Measurements from ENCODE around the gene LIPK. TPM values are rescaled to one million over a fixed set of nuclear protein-coding genes. Genes with fewer than 3 reads are reported as not detected.

The LIPK gene
- total and polyA plus RNA-seq, 2 of the 13 experiments (the other 11 are each of a cell fraction or from before 2014, with no cell fraction given) = not detected

- no peak for TF ChIP-seq KLF15 (CRISPR knock-in tag; IDR thresholded peaks at IDR 0.05; ENCODE audit: borderline replicate concordance)
- TF ChIP-seq ZNF10 (CRISPR knock-in tag; IDR thresholded peaks at IDR 0.05; ENCODE audit: borderline replicate concordance, low read depth) = no peak
- TF ChIP-seq CTCF (CRISPR knock-in tag; IDR thresholded peaks at IDR 0.05) = peak; percentile 45
- no peak for TF ChIP-seq ZNF570 (CRISPR knock-in tag; IDR thresholded peaks at IDR 0.05; ENCODE audit: borderline replicate concordance)
- TF ChIP-seq ZSCAN5A (CRISPR knock-in tag; IDR thresholded peaks at IDR 0.05; ENCODE audit: borderline replicate concordance) = no peak
- peak; percentile 13; the same call in 1 of the 2 replicates for TF ChIP-seq SMC3 (IDR thresholded peaks at IDR 0.05; ENCODE audit: low read length)
- TF ChIP-seq FOXO4 (CRISPR knock-in tag; conservative IDR thresholded peaks at IDR 0.05) = no peak
- no peak for TF ChIP-seq TEAD2 (CRISPR knock-in tag; IDR thresholded peaks at IDR 0.05)
- no peak for TF ChIP-seq ZMYM4 (CRISPR knock-in tag; IDR thresholded peaks at IDR 0.05)
These were observed 85.9 kb downstream of the LIPK start (continued) for GRCh38 chr10:88791924-88792323.

All from HepG2 (cell line).